Mesendoderm (in vitro differentiated cells): ENCODE results near the gene EME2.

ENCODE experiments used
- DNase-seq: peaks from one replicate; pipeline ENCODE4 v3.0.0; 2013
- H2AK5ac ChIP-seq: 2 replicates; pipeline ENCODE4 v1.6.1; 2013; ENCODE audit warnings: low read length, inconsistent platforms
- H2BK120ac ChIP-seq: 2 replicates; pipeline ENCODE4 v1.6.1; 2013; ENCODE audit warnings: low read depth, mild to moderate bottlenecking, low read length, moderate library complexity, mixed read lengths
- H2BK15ac ChIP-seq: replicated peaks from 2 replicates; pipeline ENCODE4 v1.6.1; 2013; ENCODE audit warnings: low read depth, mild to moderate bottlenecking, moderate library complexity
- H2BK5ac ChIP-seq: 2 replicates; pipeline ENCODE4 v1.6.1; 2013; ENCODE audit warnings: low read length, inconsistent platforms
- H3K18ac ChIP-seq: 2 replicates; pipeline ENCODE4 v1.6.1; 2013; ENCODE audit warnings: mild to moderate bottlenecking, low read length, mixed read lengths
- H3K23ac ChIP-seq: one replicate; pipeline ENCODE4 v1.6.1; 2013; ENCODE audit warnings: low read length
- H3K27ac ChIP-seq: 2 replicates; pipeline ENCODE4 v1.5.1; 2013; ENCODE audit warnings: low read depth, mild to moderate bottlenecking, inconsistent platforms, low read length, moderate library complexity
- H3K27me3 ChIP-seq: 2 replicates; pipeline ENCODE4 v1.6.1; 2013; ENCODE audit warnings: low read length, control low read depth, mild to moderate bottlenecking, inconsistent platforms; ENCODE audit not compliant: insufficient read depth, poor library complexity
- H3K36me3 ChIP-seq: 2 replicates; pipeline ENCODE4 v1.6.1; 2013; ENCODE audit warnings: low read length, inconsistent platforms; ENCODE audit not compliant: control insufficient read depth, insufficient read depth
- H3K4ac ChIP-seq: one replicate; pipeline ENCODE4 v1.6.1; 2013; ENCODE audit warnings: low read depth, mild to moderate bottlenecking, low read length, moderate library complexity
- H3K4me1 ChIP-seq: 2 replicates; pipeline ENCODE4 v1.6.1; 2013; ENCODE audit warnings: low read depth, low read length, inconsistent platforms; ENCODE audit not compliant: control insufficient read depth
- H3K4me2 ChIP-seq: 2 replicates; pipeline ENCODE4 v1.6.1; 2013; ENCODE audit warnings: low read length
- H3K4me3 ChIP-seq: 2 replicates; pipeline ENCODE4 v1.5.1; 2013; ENCODE audit warnings: mild to moderate bottlenecking, low read length
- H3K56ac ChIP-seq: one replicate; pipeline ENCODE4 v1.6.1; 2013; ENCODE audit warnings: low read length
- H3K79me1 ChIP-seq: 2 replicates; pipeline ENCODE4 v1.6.1; 2013; ENCODE audit warnings: low read length, inconsistent platforms
- H3K79me2 ChIP-seq: 2 replicates; pipeline ENCODE4 v1.6.1; 2013; ENCODE audit warnings: mild to moderate bottlenecking, low read length; ENCODE audit not compliant: control insufficient read depth, insufficient read depth
- H3K9ac ChIP-seq: 2 replicates; pipeline ENCODE4 v1.6.1; 2013; ENCODE audit warnings: low read length, inconsistent platforms
- H4K5ac ChIP-seq: one replicate; pipeline ENCODE4 v1.6.1; 2013; ENCODE audit warnings: low read length
- H4K8ac ChIP-seq: one replicate; pipeline ENCODE4 v1.6.1; 2013; ENCODE audit warnings: low read depth, mild to moderate bottlenecking, control low read depth, low read length, moderate library complexity
- WGBS: extraction: QIAGEN DNeasy Blood & Tissue Kit; methylation state at CpG from one replicate; pipeline ENCODE4 v1.1.7; 2013; ENCODE audit warnings: low lambda C conversion rate, missing lambda C conversion rate; ENCODE audit not compliant: insufficient coverage; ENCODE audit errors: extremely low coverage; 5-methylcytosine and 5-hydroxymethylcytosine counted together
- small RNA-seq: library from polyadenylated mRNA; stranded (forward); fragments of <200 nt; extraction: miRNeasy Mini kit (QIAGEN cat#:217004); gene quantifications from one replicate; pipeline ENCODE3, GENCODE V24; 2013; ENCODE audit not compliant: insufficient read depth

EME2 gene

GRCh38 chr16:1821861-1822611 lies 49.4 kb downstream of the EME2 start:
- H3K56ac ChIP-seq = no peak overlapping the region
- no peak overlapping the region for H3K4ac ChIP-seq
- no peaks in the 10 kb centered on the region for H3K4me1 ChIP-seq
- no peak for DNase-seq
- H3K27me3 ChIP-seq = no peaks in the 10 kb centered on the region
- H4K8ac ChIP-seq = no peak overlapping the region
- WGBS = no CpG with 5 or more reads among the region's 24 CpGs
- H2BK5ac ChIP-seq = no peak overlapping the region
- no peak overlapping the region for H2BK15ac ChIP-seq
- H3K4me2 ChIP-seq = no peak overlapping the region
- no peak overlapping the region for H3K4me3 ChIP-seq
- H3K18ac ChIP-seq = no peak overlapping the region
- H2AK5ac ChIP-seq = no peak overlapping the region
- H3K9ac ChIP-seq = no peak overlapping the region
- no peak overlapping the region for H2BK120ac ChIP-seq
- H3K79me2 ChIP-seq = no peaks in the 10 kb centered on the region
- H3K23ac ChIP-seq = no peak overlapping the region
- H3K79me1 ChIP-seq = no peaks in the 10 kb centered on the region
- no peak overlapping the region for H3K27ac ChIP-seq
- no peaks in the 10 kb centered on the region for H3K36me3 ChIP-seq
- H4K5ac ChIP-seq = no peak overlapping the region

DNA sequence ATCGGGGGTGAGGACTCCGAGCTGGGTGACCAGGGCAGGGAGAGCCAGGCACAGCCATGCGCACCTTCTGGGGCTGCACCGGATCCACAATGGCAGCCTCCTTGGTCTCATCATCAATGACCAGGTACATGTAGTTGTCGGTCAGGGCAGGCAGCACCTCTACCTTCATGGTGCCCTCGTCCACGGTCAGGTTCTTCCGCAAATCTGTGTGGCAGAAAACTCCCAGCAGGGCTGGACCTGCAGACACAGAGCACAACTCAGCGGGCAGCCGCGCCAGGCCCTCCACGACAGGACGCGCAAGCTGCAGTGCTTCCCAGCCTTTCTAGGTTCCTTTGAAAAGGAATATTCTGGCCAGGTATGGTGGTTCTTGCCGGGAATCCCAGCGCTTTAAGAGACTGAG lies 50.2 kb downstream of the EME2 start:
- no peak overlapping the region for H2AK5ac ChIP-seq
- H3K27ac ChIP-seq = no peak overlapping the region
- H2BK120ac ChIP-seq = no peak overlapping the region
- no peak overlapping the region for H2BK15ac ChIP-seq
- no peak overlapping the region for H3K4ac ChIP-seq
- WGBS = no CpG with 5 or more reads among the region's 16 CpGs
- H3K27me3 ChIP-seq = no peaks in the 10 kb centered on the region
- H2BK5ac ChIP-seq = no peak overlapping the region
- H4K5ac ChIP-seq = no peak overlapping the region
- DNase-seq = no peak
- H3K4me3 ChIP-seq = no peak overlapping the region
- no peak overlapping the region for H3K23ac ChIP-seq
- H3K79me2 ChIP-seq = no peaks in the 10 kb centered on the region
- H4K8ac ChIP-seq = no peak overlapping the region
- H3K79me1 ChIP-seq = peaks cover 4% of the 10 kb centered on the region
- no peak overlapping the region for H3K4me2 ChIP-seq
- no peaks in the 10 kb centered on the region for H3K4me1 ChIP-seq
- no peaks in the 10 kb centered on the region for H3K36me3 ChIP-seq
- no peak overlapping the region for H3K9ac ChIP-seq
- H3K56ac ChIP-seq = no peak overlapping the region
- H3K18ac ChIP-seq = no peak overlapping the region

- H3K36me3 ChIP-seq = no peaks in the 10 kb centered on the region
- no peak overlapping the region for H3K56ac ChIP-seq
- no peak overlapping the region for H3K4me3 ChIP-seq
- no peak overlapping the region for H3K9ac ChIP-seq
- H4K5ac ChIP-seq = no peak overlapping the region
- H3K27me3 ChIP-seq = no peaks in the 10 kb centered on the region
- no peak overlapping the region for H4K8ac ChIP-seq
- no peak overlapping the region for H3K18ac ChIP-seq
- no peak overlapping the region for H3K4ac ChIP-seq
- no peak overlapping the region for H3K27ac ChIP-seq
- no peaks in the 10 kb centered on the region for H3K4me1 ChIP-seq
- no peak overlapping the region for H2BK120ac ChIP-seq
- peak; percentile 71 for DNase-seq
- H2BK15ac ChIP-seq = no peak overlapping the region
- H2AK5ac ChIP-seq = no peak overlapping the region
- no peak overlapping the region for H3K4me2 ChIP-seq
- no peak overlapping the region for H3K23ac ChIP-seq
- H3K79me2 ChIP-seq = no peaks in the 10 kb centered on the region
- no peak overlapping the region for H2BK5ac ChIP-seq
- peaks cover 4% of the 10 kb centered on the region for H3K79me1 ChIP-seq
- no CpG with 5 or more reads among the region's 9 CpGs for WGBS
Observed at GRCh38 chr16:1823821-1824220, 51.2 kb downstream of the EME2 start.

- no peak for DNase-seq
- no peak overlapping the region for H2BK120ac ChIP-seq
- peaks cover 9% of the 10 kb centered on the region for H3K79me1 ChIP-seq
- no peak overlapping the region for H4K5ac ChIP-seq
- H3K56ac ChIP-seq = no peak overlapping the region
- peak overlapping the region; percentile 66 for H3K9ac ChIP-seq
- no peaks in the 10 kb centered on the region for H3K4me1 ChIP-seq
- H3K23ac ChIP-seq = no peak overlapping the region
- H3K36me3 ChIP-seq = no peaks in the 10 kb centered on the region
- no peak overlapping the region for H4K8ac ChIP-seq
- H3K18ac ChIP-seq = no peak overlapping the region
- no peak overlapping the region for H2BK15ac ChIP-seq
- WGBS = no CpG with 5 or more reads among the region's 15 CpGs
- no peaks in the 10 kb centered on the region for H3K27me3 ChIP-seq
- H3K4me3 ChIP-seq = no peak overlapping the region
- H3K4ac ChIP-seq = no peak overlapping the region
- H3K79me2 ChIP-seq = peaks cover 2% of the 10 kb centered on the region
- no peak overlapping the region for H2BK5ac ChIP-seq
- peak overlapping the region; percentile 79 for H3K4me2 ChIP-seq
- H2AK5ac ChIP-seq = no peak overlapping the region
- no peak overlapping the region for H3K27ac ChIP-seq
Observed at GRCh38 chr16:1825381-1825863, 52.8 kb downstream of the EME2 start.

Small RNA genes within 50 kb of the gene (small RNA-seq; reads per million reads assigned to genes)
- gene MIR3177 = 19.5 reads per million, percentile 91 among the genes with 10 or more reads in this experiment
